Caco-2 (cell line): ENCODE data around the gene ARHGAP24. TPM values are rescaled to one million over a fixed set of nuclear protein-coding genes. Genes with fewer than 3 reads are reported as not detected.

Experiments
- BruUV-seq: library from RNA; stranded (reverse); fragments of 400-500 nt; replicated peaks from 2 replicates; lab custom pipeline; 2021; lab: Mats Ljungman, UMichigan
- CTCF ChIA-PET: fragments of 300-600 bp; sonication (Branson Sonifier 250); formaldehyde crosslinking; loops from one replicate; lab custom pipeline; 2022; ENCODE audit warnings: antibody characterized with exemption; lab: Charles Lee
- POLR2A ChIA-PET: fragments of 300-600 bp; sonication (Branson Sonifier 250); formaldehyde crosslinking; loops from one replicate; lab custom pipeline; 2022; ENCODE audit warnings: antibody characterized with exemption; lab: Charles Lee
- DNase-seq, 2 experiments: peaks; one replicate each; pipeline versions ENCODE4 v3.0.0 to v3.0.0-alpha.2; 2020 to 2022
- H3K27me3 ChIP-seq: replicated peaks from 2 replicates; pipeline ENCODE4 v1.6.0; 2011; ENCODE audit warnings: low read length; ENCODE audit not compliant: control insufficient read depth, insufficient read depth
- H3K36me3 ChIP-seq: 2 replicates; pipeline ENCODE4 v1.5.1; 2011; ENCODE audit warnings: low read length; ENCODE audit not compliant: control insufficient read depth, insufficient read depth
- H3K4me1 ChIP-seq: fragments of 250-450 bp; sonication (Bioruptor Pico); 2 replicates; pipeline ENCODE4 v1.5.1; 2020; ENCODE audit warnings: mild to moderate bottlenecking
- H3K4me3 ChIP-seq: 2 replicates; pipeline ENCODE4 v1.5.1; 2011; ENCODE audit warnings: low read depth, mild to moderate bottlenecking, control low read depth, low read length
- H3K9me3 ChIP-seq: fragments of 250-450 bp; sonication (Bioruptor Pico); 2 replicates; pipeline ENCODE4 v1.5.1; 2020; ENCODE audit warnings: mild to moderate bottlenecking, moderate library complexity
- H3K27ac Mint-ChIP-seq: one replicate; pipeline ENCODE4 v1.8.0; 2022; ENCODE audit warnings: mixed read lengths; ENCODE audit not compliant: unreplicated experiment
- H3K27me3 Mint-ChIP-seq: one replicate; pipeline ENCODE4 v1.8.0; 2022; ENCODE audit warnings: mixed read lengths; ENCODE audit not compliant: insufficient read depth, unreplicated experiment
- H3K36me3 Mint-ChIP-seq: one replicate; pipeline ENCODE4 v1.8.0; 2022; ENCODE audit warnings: mild to moderate bottlenecking, mixed read lengths; ENCODE audit not compliant: insufficient read depth, unreplicated experiment
- H3K4me1 Mint-ChIP-seq: one replicate; pipeline ENCODE4 v1.8.0; 2022; ENCODE audit warnings: low read depth, mixed read lengths; ENCODE audit not compliant: unreplicated experiment
- H3K4me3 Mint-ChIP-seq: one replicate; pipeline ENCODE4 v1.8.0; 2022; ENCODE audit warnings: mild to moderate bottlenecking, moderate library complexity, mixed read lengths; ENCODE audit not compliant: unreplicated experiment
- H3K9me3 Mint-ChIP-seq: one replicate; pipeline ENCODE4 v1.8.0; 2022; ENCODE audit warnings: mixed read lengths; ENCODE audit not compliant: unreplicated experiment
- intact Hi-C: fragments of 100-400 bp; cut with micrococcal nuclease; formaldehyde crosslinking; loops from one replicate; pipeline ENCODE4 v1.10.0; 2022; ENCODE audit not compliant: unreplicated experiment
- total RNA-seq: library from RNA; stranded (reverse); gene quantifications from 2 replicates; pipeline ENCODE4 v1.2.3, GENCODE V29; 2022
- TF ChIP-seq, protein P1 (sequence below), 2 experiments: fragments of 200-600 bp in 1 of 2; IDR thresholded peaks; 1 replicate in 1 of 2; 2 replicates in 1 of 2; pipeline versions ENCODE4 v1.5.1 to v1.8.0; 2011 to 2022; ENCODE audit warnings: antibody characterized with exemption in 1 of 2, control low read depth in 1 of 2, inconsistent platforms in 1 of 2, low read depth in 1 of 2, low read length in 1 of 2, mild to moderate bottlenecking in 1 of 2, moderate library complexity in 1 of 2; ENCODE audit not compliant: insufficient read depth in 1 of 2, severe bottlenecking in 1 of 2, unreplicated experiment in 1 of 2

ARHGAP24 gene
- total RNA-seq, 1 experiment from 2014 or later: 2.8 TPM

- ChIA-PET CTCF (no interaction called here), POLR2A (no interaction called here)
- no peaks in the 10 kb centered on the region for H3K9me3 ChIP-seq
- BruUV-seq: no TSS peak
- no peaks in the 10 kb centered on the region for H3K4me1 ChIP-seq
- H3K9me3 Mint-ChIP-seq: no peaks in the 10 kb centered on the region
- H3K4me1 Mint-ChIP-seq: no peaks in the 10 kb centered on the region
- H3K36me3 ChIP-seq: no peaks in the 10 kb centered on the region
- no peaks in the 10 kb centered on the region for H3K27me3 Mint-ChIP-seq
- TF ChIP-seq, protein P1, sequence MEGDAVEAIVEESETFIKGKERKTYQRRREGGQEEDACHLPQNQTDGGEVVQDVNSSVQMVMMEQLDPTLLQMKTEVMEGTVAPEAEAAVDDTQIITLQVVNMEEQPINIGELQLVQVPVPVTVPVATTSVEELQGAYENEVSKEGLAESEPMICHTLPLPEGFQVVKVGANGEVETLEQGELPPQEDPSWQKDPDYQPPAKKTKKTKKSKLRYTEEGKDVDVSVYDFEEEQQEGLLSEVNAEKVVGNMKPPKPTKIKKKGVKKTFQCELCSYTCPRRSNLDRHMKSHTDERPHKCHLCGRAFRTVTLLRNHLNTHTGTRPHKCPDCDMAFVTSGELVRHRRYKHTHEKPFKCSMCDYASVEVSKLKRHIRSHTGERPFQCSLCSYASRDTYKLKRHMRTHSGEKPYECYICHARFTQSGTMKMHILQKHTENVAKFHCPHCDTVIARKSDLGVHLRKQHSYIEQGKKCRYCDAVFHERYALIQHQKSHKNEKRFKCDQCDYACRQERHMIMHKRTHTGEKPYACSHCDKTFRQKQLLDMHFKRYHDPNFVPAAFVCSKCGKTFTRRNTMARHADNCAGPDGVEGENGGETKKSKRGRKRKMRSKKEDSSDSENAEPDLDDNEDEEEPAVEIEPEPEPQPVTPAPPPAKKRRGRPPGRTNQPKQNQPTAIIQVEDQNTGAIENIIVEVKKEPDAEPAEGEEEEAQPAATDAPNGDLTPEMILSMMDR (IDR thresholded peaks at IDR 0.05; ENCODE audit: insufficient read depth in 1 of 2, low read depth in 1 of 2, low read length in 1 of 2, severe bottlenecking in 1 of 2, unreplicated experiment in 1 of 2): no peak
- no peak for DNase-seq
- no peak overlapping the region for H3K4me3 ChIP-seq
- H3K36me3 Mint-ChIP-seq: no peaks in the 10 kb centered on the region
- intact Hi-C loops: no loop called here
- H3K4me3 Mint-ChIP-seq: no peak overlapping the region
- H3K27ac Mint-ChIP-seq: no peak overlapping the region
- H3K27me3 ChIP-seq: no peaks in the 10 kb centered on the region
These were observed 318.3 kb downstream of the ARHGAP24 start for GRCh38 chr4:85793233-85793585.

- H3K4me3 Mint-ChIP-seq: no peak overlapping the region
- intact Hi-C loops: no loop called here
- H3K36me3 Mint-ChIP-seq: no peaks in the 10 kb centered on the region
- CTCF ChIA-PET: interaction anchor here (1.8 kb wide), 1 partner anchor 246 kb away, joined by 8 read pairs; no protein-coding TSS in a partner anchor
- no peak for DNase-seq
- no TSS peak for BruUV-seq
- H3K9me3 Mint-ChIP-seq: no peaks in the 10 kb centered on the region
- H3K27me3 Mint-ChIP-seq: peaks cover 4% of the 10 kb centered on the region
- no peak overlapping the region for H3K27ac Mint-ChIP-seq
- Histone ChIP-seq H3K27me3 (no peaks in the 10 kb centered on the region), H3K4me1 (no peaks in the 10 kb centered on the region), H3K4me3 (no peak overlapping the region), H3K36me3 (no peaks in the 10 kb centered on the region), H3K9me3 (no peaks in the 10 kb centered on the region)
- POLR2A ChIA-PET: no interaction called here
- TF ChIP-seq, protein P1 (IDR thresholded peaks at IDR 0.05; ENCODE audit: insufficient read depth in 1 of 2, low read depth in 1 of 2, low read length in 1 of 2, severe bottlenecking in 1 of 2, unreplicated experiment in 1 of 2): no peak
- no peaks in the 10 kb centered on the region for H3K4me1 Mint-ChIP-seq
These were observed 323.2 kb downstream of the ARHGAP24 start for GRCh38 chr4:85798012-85798770.

GRCh38 chr4:85803856-85804255 lies 328.9 kb downstream of the ARHGAP24 start:
- CTCF ChIA-PET: no interaction called here
- H3K27me3 Mint-ChIP-seq: peaks cover 10% of the 10 kb centered on the region
- DNase-seq: no peak
- H3K36me3 Mint-ChIP-seq: no peaks in the 10 kb centered on the region
- H3K4me1 Mint-ChIP-seq: no peaks in the 10 kb centered on the region
- no peak overlapping the region for H3K4me3 Mint-ChIP-seq
- Histone ChIP-seq H3K27me3 (no peaks in the 10 kb centered on the region), H3K4me1 (no peaks in the 10 kb centered on the region), H3K9me3 (no peaks in the 10 kb centered on the region), H3K36me3 (no peaks in the 10 kb centered on the region), H3K4me3 (no peak overlapping the region)
- TF ChIP-seq, protein P1 (IDR thresholded peaks at IDR 0.05; ENCODE audit: insufficient read depth in 1 of 2, low read depth in 1 of 2, low read length in 1 of 2, severe bottlenecking in 1 of 2, unreplicated experiment in 1 of 2): no peak
- intact Hi-C loops: no loop called here
- no TSS peak for BruUV-seq
- POLR2A ChIA-PET: no interaction called here
- H3K9me3 Mint-ChIP-seq: no peaks in the 10 kb centered on the region
- H3K27ac Mint-ChIP-seq: no peak overlapping the region
